ENCODE measurements around the gene USP31. TPM values are rescaled to one million over a fixed set of nuclear protein-coding genes. Genes with fewer than 3 reads are reported as not detected.

The USP31 gene
- total and polyA plus RNA-seq, 2 of the 13 experiments (the other 11 are each of a cell fraction or from before 2014, with no cell fraction given), result 22.5 to 23.3 TPM

GRCh38 chr16:23146877-23147601, 2.2 kb downstream of the USP31 start (continued):
- TF ChIP-seq NFAT5 (CRISPR knock-in tag; IDR thresholded peaks at IDR 0.05) (0 out of 2 replicates have a peak, but pooled peaks have one; percentile 31), KAT7 (CRISPR knock-in tag; IDR thresholded peaks at IDR 0.05; ENCODE audit: borderline replicate concordance) (0 out of 2 replicates have a peak, but pooled peaks have one; percentile 41), PAF1 (CRISPR knock-in tag; IDR thresholded peaks at IDR 0.05) (no peak), ZNF101 (CRISPR knock-in tag; IDR thresholded peaks at IDR 0.05; ENCODE audit: borderline replicate concordance, low read depth) (no peak), ZFP91 (CRISPR knock-in tag; IDR thresholded peaks at IDR 0.05; ENCODE audit: borderline replicate concordance) (no peak; the same call in 1 of the 2 replicates), ZNF660 (CRISPR knock-in tag; IDR thresholded peaks at IDR 0.05; ENCODE audit: borderline replicate concordance, low read depth) (no peak), TEAD3 (CRISPR knock-in tag; optimal IDR thresholded peaks at IDR 0.05; ENCODE audit: borderline replicate concordance) (peak; percentile 11), CREBL2 (CRISPR knock-in tag; IDR thresholded peaks at IDR 0.05; ENCODE audit: borderline replicate concordance) (no peak), ONECUT2 (CRISPR knock-in tag; IDR thresholded peaks at IDR 0.05) (no peak), XBP1 (CRISPR knock-in tag; IDR thresholded peaks at IDR 0.05) (no peak), ZMAT3 (CRISPR knock-in tag; conservative IDR thresholded peaks at IDR 0.05) (no peak), ZMYM3 (CRISPR knock-in tag; IDR thresholded peaks at IDR 0.05) (0 out of 2 replicates have a peak, but pooled peaks have one; percentile 27), ZBTB4 (CRISPR knock-in tag; IDR thresholded peaks at IDR 0.05; ENCODE audit: borderline replicate concordance) (no peak), ZNF788 (CRISPR knock-in tag; IDR thresholded peaks at IDR 0.05; ENCODE audit: borderline replicate concordance) (no peak), ARID2 (CRISPR knock-in tag; IDR thresholded peaks at IDR 0.05; ENCODE audit: borderline replicate concordance) (no peak), ZNF839 (CRISPR knock-in tag; IDR thresholded peaks at IDR 0.05; ENCODE audit: borderline replicate concordance) (no peak), RBFOX2 (IDR thresholded peaks at IDR 0.05; ENCODE audit: low read depth, low read length) (no peak), ZEB1 (IDR thresholded peaks at IDR 0.05; ENCODE audit: insufficient replicate concordance, low read depth) (no peak), ZFP36L1 (CRISPR knock-in tag; IDR thresholded peaks at IDR 0.05) (no peak)

Data from HepG2 (cell line).